MM.1S (cell line): ENCODE data around the gene TENT5C.

ENCODE experiments used
- DNase-seq: peaks from one replicate; pipeline ENCODE4 v3.0.0-alpha.2; 2015
- H2AFZ ChIP-seq: fragments of 300-600 bp; sonication (generic); 2 replicates; pipeline ENCODE4 v1.6.0; 2016; ENCODE audit warnings: antibody characterized with exemption, low read length
- H3F3A ChIP-seq: fragments of 300-600 bp; sonication (generic); 2 replicates; pipeline ENCODE4 v1.6.1; 2016; ENCODE audit warnings: mild to moderate bottlenecking, antibody characterized with exemption, low read length, moderate library complexity, mixed read lengths; ENCODE audit not compliant: insufficient read depth
- H3K27ac ChIP-seq: fragments of 300-600 bp; sonication (generic); 2 replicates; pipeline ENCODE4 v1.5.1; 2016; ENCODE audit warnings: mild to moderate bottlenecking, low read length
- H3K27me3 ChIP-seq: fragments of 300-600 bp; sonication (generic); replicated peaks from 2 replicates; pipeline ENCODE4 v1.6.0; 2016; ENCODE audit warnings: low read length; ENCODE audit not compliant: insufficient read depth
- H3K36me3 ChIP-seq: fragments of 300-600 bp; sonication (generic); replicated peaks from 2 replicates; pipeline ENCODE4 v1.6.1; 2016; ENCODE audit warnings: mild to moderate bottlenecking, low read length, mixed read lengths; ENCODE audit not compliant: insufficient read depth
- H3K4me1 ChIP-seq: fragments of 300-600 bp; sonication (generic); 2 replicates; pipeline ENCODE4 v1.6.1; 2016; ENCODE audit warnings: low read length, mixed read lengths
- H3K4me2 ChIP-seq: fragments of 300-600 bp; sonication (generic); 2 replicates; pipeline ENCODE4 v1.6.0; 2016; ENCODE audit warnings: low read depth, low read length
- H3K4me3 ChIP-seq: fragments of 300-600 bp; sonication (generic); 2 replicates; pipeline ENCODE4 v1.5.1; 2016; ENCODE audit warnings: low read length, mixed read lengths
- H3K79me2 ChIP-seq: fragments of 300-600 bp; sonication (generic); 2 replicates; pipeline ENCODE4 v1.6.1; 2016; ENCODE audit warnings: mixed run types, low read length, mixed read lengths
- H3K9ac ChIP-seq: fragments of 300-600 bp; sonication (generic); 2 replicates; pipeline ENCODE4 v1.6.1; 2016; ENCODE audit warnings: low read length, mixed read lengths
- H3K9me2 ChIP-seq: fragments of 300-600 bp; sonication (generic); replicated peaks from 2 replicates; pipeline ENCODE4 v1.6.1; 2016; ENCODE audit warnings: mild to moderate bottlenecking, low read length, mixed read lengths; ENCODE audit not compliant: insufficient read depth
- H3K9me3 ChIP-seq: fragments of 300-600 bp; sonication (generic); replicated peaks from 2 replicates; pipeline ENCODE4 v1.6.1; 2016; ENCODE audit warnings: mild to moderate bottlenecking, low read length, mixed read lengths; ENCODE audit not compliant: insufficient read depth
- H4K20me1 ChIP-seq: fragments of 300-600 bp; sonication (generic); 2 replicates; pipeline ENCODE4 v1.6.1; 2016; ENCODE audit warnings: mild to moderate bottlenecking, low read length, moderate library complexity, mixed read lengths; ENCODE audit not compliant: insufficient read depth
- CTCF ChIP-seq: fragments of 300-600 bp; sonication (generic); IDR thresholded peaks from 2 replicates; pipeline ENCODE4 v1.5.1; 2016; ENCODE audit warnings: antibody characterized with exemption, low read length, mixed read lengths
- EZH2 ChIP-seq: fragments of 300-600 bp; sonication (generic); optimal IDR thresholded peaks from 2 replicates; pipeline ENCODE3; 2017; ENCODE audit warnings: low read depth, mild to moderate bottlenecking, antibody characterized with exemption, low read length, mixed read lengths
- EZH2phosphoT487 ChIP-seq: fragments of 300-600 bp; sonication (generic); IDR thresholded peaks from 2 replicates; pipeline ENCODE4 v1.6.1; 2018; ENCODE audit warnings: antibody characterized with exemption, low read length

Gene TENT5C

GRCh38 chr1:117578466-117578865 is 27.4 kb upstream of the TENT5C start:
- no peak for DNase-seq
- H3K4me2 ChIP-seq = no peak overlapping the region
- TF ChIP-seq EZH2phosphoT487 (no peak), EZH2 (no peak), CTCF (no peak)
- no peak overlapping the region for H2AFZ ChIP-seq
- no peaks in the 10 kb centered on the region for H3K9me2 ChIP-seq
- H3K36me3 ChIP-seq = no peaks in the 10 kb centered on the region
- H3K4me1 ChIP-seq = no peaks in the 10 kb centered on the region
- H3K27me3 ChIP-seq = no peaks in the 10 kb centered on the region
- H3K27ac ChIP-seq = no peak overlapping the region
- H3F3A ChIP-seq = no peaks in the 10 kb centered on the region
- H3K9ac ChIP-seq = no peak overlapping the region
- no peaks in the 10 kb centered on the region for H3K9me3 ChIP-seq
- H3K4me3 ChIP-seq = no peak overlapping the region
- H4K20me1 ChIP-seq = no peaks in the 10 kb centered on the region
- H3K79me2 ChIP-seq = no peaks in the 10 kb centered on the region

GRCh38 chr1:117579221-117579906 is 26.5 kb upstream of the TENT5C start:
- H3K36me3 ChIP-seq = no peaks in the 10 kb centered on the region

GRCh38 chr1:117580436-117580835 is 25.4 kb upstream of the TENT5C start:
- H3K9ac ChIP-seq = no peak overlapping the region
- TF ChIP-seq EZH2 = no peak
- TF ChIP-seq CTCF = no peak
- no peak for TF ChIP-seq EZH2phosphoT487

More at GRCh38 chr1:117579221-117579906, 26.5 kb upstream of the TENT5C start:
- no peak for DNase-seq
- Histone ChIP-seq H2AFZ (no peak overlapping the region), H3K4me1 (no peaks in the 10 kb centered on the region), H3K9me2 (no peaks in the 10 kb centered on the region), H3K4me3 (no peak overlapping the region), H3K9ac (no peak overlapping the region), H3F3A (no peaks in the 10 kb centered on the region), H4K20me1 (no peaks in the 10 kb centered on the region), H3K27ac (no peak overlapping the region), H3K9me3 (no peaks in the 10 kb centered on the region), H3K79me2 (no peaks in the 10 kb centered on the region), H3K4me2 (no peak overlapping the region), H3K27me3 (no peaks in the 10 kb centered on the region)
- no peak for TF ChIP-seq CTCF

More at GRCh38 chr1:117580436-117580835, 25.4 kb upstream of the TENT5C start:
- DNase-seq = no peak
- H3K4me2 ChIP-seq = no peak overlapping the region
- no peaks in the 10 kb centered on the region for H3K36me3 ChIP-seq
- H2AFZ ChIP-seq = no peak overlapping the region
- no peaks in the 10 kb centered on the region for H4K20me1 ChIP-seq
- no peaks in the 10 kb centered on the region for H3K9me3 ChIP-seq
- H3K4me1 ChIP-seq = no peaks in the 10 kb centered on the region
- H3K9me2 ChIP-seq = no peaks in the 10 kb centered on the region
- no peaks in the 10 kb centered on the region for H3K79me2 ChIP-seq
- H3K27me3 ChIP-seq = no peaks in the 10 kb centered on the region
- H3F3A ChIP-seq = no peaks in the 10 kb centered on the region
- H3K4me3 ChIP-seq = no peak overlapping the region
- H3K27ac ChIP-seq = no peak overlapping the region
